HG03139 (cell line): Measurements from ENCODE around the gene VEGFB.
A peak's percentile ranks its signal among the peaks of the same experiment; 100 is the strongest.
"Not testable (repeated sequence)": the region's sequence is repeated elsewhere in the genome, so short reads cannot be mapped to it uniquely, and the experiment has no call there.

Experiments used
- ATAC-seq: cut with Tn5 transposase; IDR thresholded peaks from one replicate; pipeline ENCODE4 v1.9.1; 2021; ENCODE audit not compliant: unreplicated experiment

The VEGFB gene

GRCh38 chr11:64245797-64246620 is 11.6 kb downstream of the VEGFB start:
- no peak for ATAC-seq

GRCh38 chr11:64246621-64246870 is 12.2 kb downstream of the VEGFB start:
- ATAC-seq: not testable (repeated sequence)

DNA sequence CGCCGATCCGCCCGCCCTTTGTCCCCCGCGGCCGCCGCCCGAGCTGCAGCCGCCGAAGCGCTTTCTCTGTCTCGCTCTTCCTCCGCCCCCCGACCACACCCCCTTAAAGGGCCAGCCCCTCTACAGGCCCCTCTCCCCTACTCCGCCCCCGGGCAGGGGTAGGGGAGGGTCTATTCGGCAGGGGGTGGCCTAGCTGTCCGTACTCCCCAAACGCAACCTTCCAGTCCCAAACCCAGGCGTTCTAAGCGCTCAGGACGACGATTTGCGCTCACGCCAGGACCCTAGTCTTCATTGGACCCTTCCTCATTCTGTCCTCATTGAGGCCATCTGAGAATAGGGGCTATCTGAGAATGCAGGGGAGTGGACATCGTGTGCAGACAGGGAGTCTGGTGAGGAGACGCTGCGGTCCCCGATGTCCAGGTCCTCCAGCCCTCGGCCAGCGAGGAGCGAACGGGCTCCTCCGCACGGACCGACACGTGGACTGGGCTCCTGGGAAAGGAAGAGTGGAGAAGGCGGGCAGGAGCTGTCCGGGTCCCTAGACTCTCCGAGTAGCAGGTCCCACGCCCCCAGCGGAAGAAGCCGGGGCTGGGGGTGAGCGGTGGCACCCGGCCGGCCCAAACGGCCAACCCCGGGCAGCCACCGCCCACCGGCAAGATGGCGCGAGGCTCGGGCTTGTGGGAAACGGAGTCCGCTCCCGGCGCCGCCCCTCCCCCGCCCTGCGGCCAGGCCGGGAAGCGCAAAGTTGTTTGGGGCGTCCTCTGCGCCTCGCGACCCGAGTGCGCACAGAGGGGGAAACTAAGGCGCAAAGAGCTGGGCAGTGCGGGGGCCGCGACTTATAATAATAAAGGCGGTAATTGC is 12.7 kb downstream of the VEGFB start, which contains the start of gene PPP1R14B:
TSS of gene PPP1R14B (minus strand) at position 73 of the 858 bp plus-strand sequence. CDS start 270 bp downstream, outside the sequence.
- ATAC-seq: no peak

GRCh38 chr11:64247729-64248531 is 13.5 kb downstream of the VEGFB start:
- ATAC-seq: no peak

- no peak for ATAC-seq
Measured at GRCh38 chr11:64248578-64248977, 14.2 kb downstream of the VEGFB start.

DNA sequence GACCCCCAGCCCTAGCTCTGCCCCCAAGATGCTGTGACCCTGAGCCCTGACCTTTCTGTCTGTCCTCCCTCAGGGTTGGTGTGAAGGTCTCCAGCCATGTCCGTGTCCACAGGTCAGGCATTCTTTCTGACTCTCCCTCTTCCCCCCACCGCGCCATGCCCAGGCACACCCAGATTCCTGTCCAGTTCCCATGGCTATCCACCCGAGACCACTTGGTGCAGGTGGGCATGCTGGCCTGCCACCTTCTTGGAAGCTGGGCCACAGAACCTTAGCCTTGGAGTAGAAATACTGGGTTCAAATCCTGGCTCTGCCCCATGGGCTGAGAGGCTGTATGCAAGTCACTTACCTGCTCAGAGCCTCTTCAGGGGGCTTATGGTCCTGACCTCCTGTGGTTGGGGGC is 14.7 kb downstream of the VEGFB start:
- no peak for ATAC-seq

GRCh38 chr11:64249563-64250414 is 15.4 kb downstream of the VEGFB start:
- ATAC-seq: no peak

GRCh38 chr11:64250415-64251015 is 16.1 kb downstream of the VEGFB start:
- no peak for ATAC-seq

DNA sequence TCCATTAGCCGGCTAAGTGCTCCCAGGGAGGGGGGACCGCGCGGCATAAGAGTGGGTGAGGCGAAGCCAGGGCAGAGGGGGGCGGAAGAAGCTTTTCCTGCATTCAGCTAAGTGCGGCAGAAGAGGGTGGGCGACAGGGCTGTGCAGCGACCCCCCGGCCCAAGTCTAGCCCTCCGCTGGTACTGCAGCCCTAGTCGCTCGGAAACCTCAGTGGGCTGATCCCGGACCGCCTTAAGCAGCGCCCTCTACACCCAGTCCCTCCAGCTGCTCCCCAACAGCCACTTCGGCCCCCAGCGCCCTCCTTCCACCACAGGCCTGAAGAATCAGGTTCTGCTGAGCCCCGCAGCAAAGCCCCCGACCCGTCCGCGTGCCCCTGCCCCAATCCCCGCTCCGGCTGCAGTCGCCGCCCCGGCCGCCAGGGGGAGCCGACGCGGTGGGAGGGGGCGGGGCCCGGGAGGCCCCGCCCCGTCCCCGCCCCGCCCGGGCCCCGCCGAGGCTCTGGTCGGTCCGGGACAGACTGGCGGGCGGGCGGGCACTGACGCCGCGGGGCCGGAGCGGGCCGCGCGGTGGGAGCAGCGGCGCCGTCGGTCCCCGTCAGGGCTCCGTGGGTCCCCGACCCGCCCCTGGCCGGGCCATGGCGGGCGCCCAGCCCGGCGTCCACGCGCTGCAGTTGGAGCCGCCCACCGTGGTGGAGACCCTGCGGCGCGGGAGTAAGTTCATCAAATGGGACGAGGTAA is 16.8 kb downstream of the VEGFB start, which contains the start of gene PLCB3:
TSS of gene PLCB3 (plus strand) at position 515 of the 737 bp plus-strand sequence. CDS start at position 635, 120 bp downstream.
- peak; percentile 39 for ATAC-seq

DNA sequence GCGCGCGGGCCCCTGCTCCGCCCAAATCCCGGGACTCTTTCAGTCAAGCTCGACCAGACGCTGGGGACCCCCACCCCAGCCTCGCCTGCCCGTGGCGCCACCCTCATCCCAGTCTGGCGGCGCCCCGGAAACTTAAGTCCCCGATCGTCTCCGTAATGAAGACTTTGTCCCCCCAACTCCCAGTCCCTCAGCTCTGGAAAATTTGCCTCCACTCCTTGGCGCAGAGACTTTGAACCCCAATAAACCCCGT is 17.3 kb downstream of the VEGFB start:
- peak; percentile 13 for ATAC-seq

- no peak for ATAC-seq
Measured at GRCh38 chr11:64252003-64252872, 17.9 kb downstream of the VEGFB start.

- ATAC-seq: no peak
Measured at GRCh38 chr11:64253043-64253442, 18.7 kb downstream of the VEGFB start.

GRCh38 chr11:64253481-64253880 is 19.1 kb downstream of the VEGFB start:
- no peak for ATAC-seq

DNA sequence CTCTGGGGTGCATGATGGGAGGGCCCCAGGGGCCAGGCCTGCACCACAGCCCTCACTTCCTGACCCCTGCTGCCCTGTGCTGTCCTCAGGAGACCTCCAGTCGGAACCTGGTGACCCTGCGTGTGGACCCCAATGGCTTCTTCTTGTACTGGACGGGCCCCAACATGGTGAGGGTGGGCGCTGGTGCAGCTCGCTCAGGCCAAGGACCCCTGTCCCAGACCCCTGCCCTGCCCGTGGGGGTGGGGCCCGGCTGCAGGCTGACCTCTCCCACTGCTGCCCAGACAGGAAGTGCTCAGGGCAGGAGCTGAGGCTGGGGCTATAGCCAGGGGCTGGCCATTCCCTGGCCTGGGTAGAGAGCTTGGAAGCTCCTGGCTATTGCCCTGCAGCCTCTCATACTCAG is 19.9 kb downstream of the VEGFB start:
- no peak for ATAC-seq

DNA sequence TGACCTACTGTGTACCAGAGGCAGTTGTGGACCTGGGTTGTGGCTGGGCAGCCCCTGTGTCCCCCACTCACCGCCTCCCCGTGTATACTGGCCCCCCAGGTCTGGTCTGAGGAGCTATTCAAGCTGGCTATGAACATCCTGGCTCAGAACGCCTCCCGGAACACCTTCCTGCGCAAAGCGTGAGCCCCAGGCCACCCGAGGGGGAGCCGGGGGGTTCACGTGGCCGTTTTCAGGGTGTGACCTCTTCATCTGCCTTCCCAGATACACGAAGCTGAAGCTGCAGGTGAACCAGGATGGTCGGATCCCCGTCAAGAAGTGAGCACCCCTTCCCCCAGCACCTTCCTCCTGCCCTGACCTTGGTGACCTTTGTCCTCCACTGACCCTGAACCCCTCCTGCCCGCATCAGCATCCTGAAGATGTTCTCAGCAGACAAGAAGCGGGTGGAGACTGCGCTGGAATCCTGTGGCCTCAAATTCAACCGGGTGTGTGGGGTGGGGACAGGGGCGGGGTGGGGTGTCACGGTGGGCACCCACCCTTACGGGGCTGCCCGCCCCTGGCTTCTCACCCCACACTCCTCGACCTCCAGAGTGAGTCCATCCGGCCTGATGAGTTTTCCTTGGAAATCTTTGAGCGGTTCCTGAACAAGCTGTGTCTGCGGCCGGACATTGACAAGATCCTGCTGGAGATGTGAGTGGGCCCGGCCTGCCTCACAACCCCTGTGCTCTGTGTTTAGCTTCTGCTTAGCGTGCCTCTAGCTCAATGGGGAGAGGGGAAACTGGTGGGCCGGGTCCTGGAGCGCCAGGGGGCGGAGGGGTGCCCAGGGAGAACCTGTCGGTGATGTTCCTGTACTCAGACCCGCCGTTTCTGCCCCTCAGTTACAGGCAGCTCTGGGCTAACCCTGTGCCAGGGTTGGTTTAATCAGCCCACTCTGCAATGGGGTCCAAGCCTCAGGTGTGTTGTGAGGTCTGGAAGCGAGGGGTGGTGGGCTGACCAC is 21.0 kb downstream of the VEGFB start:
- no peak for ATAC-seq

DNA sequence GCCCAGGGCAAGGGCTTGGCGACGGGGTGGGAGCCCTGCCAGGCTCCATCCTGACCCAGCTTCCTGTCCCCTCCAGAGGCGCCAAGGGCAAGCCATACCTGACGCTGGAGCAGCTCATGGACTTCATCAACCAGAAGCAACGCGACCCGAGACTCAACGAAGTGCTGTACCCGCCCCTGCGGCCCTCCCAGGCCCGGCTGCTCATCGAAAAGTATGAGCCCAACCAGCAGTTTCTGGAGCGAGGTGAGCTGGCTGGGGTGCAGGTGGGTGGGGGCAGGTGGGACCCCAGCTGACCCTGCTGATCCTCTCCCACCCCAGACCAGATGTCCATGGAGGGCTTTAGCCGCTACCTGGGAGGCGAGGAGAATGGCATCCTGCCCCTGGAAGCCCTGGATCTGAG is 21.9 kb downstream of the VEGFB start:
- ATAC-seq: no peak

DNA sequence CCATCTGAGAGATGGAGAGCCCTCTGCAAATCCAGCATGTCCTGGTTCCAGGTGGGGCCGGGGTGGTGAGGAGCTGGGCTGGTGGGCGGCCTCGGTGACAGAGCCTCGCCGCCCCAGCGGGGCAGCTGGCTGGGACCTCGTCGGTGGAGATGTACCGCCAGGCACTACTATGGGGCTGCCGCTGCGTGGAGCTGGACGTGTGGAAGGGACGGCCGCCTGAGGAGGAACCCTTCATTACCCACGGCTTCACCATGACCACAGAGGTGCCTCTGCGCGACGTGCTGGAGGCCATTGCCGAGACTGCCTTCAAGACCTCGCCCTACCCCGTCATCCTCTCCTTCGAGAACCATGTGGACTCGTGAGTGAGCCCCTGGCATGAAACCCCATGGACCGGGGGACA is 24.0 kb downstream of the VEGFB start:
- ATAC-seq: no peak
